COLO668 (cell line): ENCODE measurements around the gene TMEM184C.
A peak's percentile ranks its signal among the peaks of the same experiment; 100 is the strongest.

Source experiments
- DNase-seq: peaks from one replicate; lab custom pipeline; 2025; ENCODE audit not compliant: unreplicated experiment; lab: John Stamatoyannopoulos, UW

Gene TMEM184C

GRCh38 chr4:147617173-147617840 is at the start of gene TMEM184C:
TMEM184C (plus strand) TSS chr4:147617397; CDS start chr4:147617957, 560 bp downstream.
- DNase-seq = peak; percentile 97

DNA sequence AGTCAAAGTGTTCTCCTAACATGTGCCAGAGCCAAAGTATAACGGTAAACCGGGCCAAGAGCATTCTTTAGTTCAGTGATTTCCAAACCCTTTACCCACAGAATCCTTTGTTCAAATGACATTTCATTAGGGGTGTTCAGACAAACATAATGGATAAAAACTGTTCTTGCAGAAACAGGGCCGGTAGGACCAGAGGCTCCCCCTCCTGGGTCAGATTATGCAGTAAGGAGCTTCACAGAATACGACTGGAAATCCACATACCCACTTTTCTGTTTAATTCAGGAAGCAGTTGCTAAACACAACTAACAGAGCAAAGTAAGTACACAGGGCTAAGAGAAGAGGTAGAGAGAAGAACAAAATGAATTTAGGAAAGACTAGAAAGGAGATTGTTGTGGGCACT is 46.6 kb upstream of the TMEM184C start:
- DNase-seq = no peak

DNA sequence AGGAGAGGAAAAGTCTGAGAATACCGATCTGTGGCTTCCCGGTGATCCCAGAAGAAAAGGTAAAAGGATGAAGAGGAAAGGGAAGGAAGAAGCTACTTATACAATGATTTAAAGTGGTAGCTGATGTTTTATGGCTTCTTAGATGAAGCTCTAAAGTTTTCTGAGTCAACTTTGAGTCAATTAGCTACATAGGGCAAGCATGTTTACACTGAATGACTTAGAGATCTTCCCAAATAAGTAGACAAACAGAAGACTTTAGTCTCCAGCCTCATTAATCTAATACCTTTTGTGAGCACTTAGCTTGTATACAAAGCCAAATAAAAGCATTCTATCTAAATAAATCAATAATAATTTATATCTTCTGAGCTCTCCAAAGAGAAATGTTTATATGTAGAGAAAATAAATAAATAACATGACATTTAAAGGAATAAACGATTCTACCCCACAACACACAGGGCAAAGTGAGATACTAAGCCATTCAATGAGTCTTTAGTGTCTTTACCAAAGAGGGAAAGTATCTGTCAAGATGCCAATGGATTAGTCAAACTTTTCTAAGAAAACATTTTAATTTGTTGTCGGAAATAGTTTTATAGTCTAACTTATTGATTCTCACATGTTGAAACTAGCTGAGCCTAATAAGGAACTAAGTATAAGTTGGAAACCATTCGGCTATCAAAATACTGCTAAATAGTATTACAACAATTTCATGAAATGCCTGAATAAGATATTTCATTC is 46.0 kb upstream of the TMEM184C start:
- DNase-seq = no peak

DNA sequence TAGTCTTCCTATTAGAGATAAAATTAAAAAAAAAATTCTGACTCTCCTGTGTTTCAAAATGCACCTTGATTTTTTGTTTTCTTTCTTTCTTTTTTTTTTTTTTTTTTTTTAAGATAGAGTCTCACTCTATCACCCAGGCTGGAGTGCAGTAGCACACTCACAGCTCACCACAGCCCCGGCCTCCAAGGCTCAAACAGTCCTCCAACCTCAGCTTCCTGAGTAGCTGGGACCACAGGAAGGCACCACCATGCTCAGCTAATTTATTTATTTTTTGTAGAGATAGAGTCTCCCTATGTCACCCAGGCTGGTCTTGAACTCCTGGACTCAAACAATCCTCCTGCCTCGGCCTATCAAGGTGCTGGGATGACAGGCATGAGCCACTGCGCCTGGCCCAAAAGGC is 41.1 kb upstream of the TMEM184C start:
- DNase-seq = no peak

DNA sequence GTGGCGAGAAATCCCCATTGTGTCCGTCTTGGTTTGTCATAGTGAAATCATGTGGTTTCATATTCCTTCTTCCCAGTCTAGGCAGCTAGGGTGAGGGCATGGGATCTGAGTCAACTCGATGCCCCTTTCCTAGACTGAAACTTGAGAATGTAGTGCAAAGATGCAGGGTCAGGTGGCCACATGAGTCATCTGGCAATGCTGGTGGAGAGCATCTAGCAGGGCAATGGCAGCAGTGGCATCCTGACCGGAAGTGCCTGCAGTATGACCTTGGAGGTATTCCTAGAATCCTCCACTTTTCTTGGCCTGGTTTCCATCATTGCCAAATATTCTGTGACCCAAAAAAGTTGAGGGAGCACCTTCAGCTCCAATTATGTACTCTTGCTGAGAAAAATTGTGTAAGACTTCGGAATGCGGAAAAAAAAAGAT is 39.1 kb upstream of the TMEM184C start:
- peak; percentile 21 for DNase-seq

DNA sequence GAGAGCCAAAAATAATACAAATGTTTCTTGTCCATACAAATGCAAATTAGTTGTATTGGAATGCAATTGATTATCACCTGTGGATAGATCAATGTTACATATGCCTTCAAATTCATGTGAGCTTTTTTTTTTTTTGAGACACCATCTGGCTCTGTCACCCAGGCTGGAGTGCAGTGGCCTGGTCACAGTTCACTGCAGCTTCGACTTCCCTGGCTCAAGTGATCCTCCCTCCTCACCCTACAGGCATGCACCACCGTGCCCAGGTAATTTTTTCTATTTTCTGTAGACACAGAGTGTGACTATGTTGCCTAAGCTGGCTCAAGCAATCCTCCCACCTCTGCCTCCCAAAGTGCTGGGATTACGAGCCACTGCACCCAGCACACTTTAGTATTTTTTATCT is 38.6 kb upstream of the TMEM184C start:
- DNase-seq = no peak

GRCh38 chr4:147580396-147580795 is 36.8 kb upstream of the TMEM184C start:
- no peak for DNase-seq

GRCh38 chr4:147581606-147582350 is 35.4 kb upstream of the TMEM184C start:
- no peak for DNase-seq

GRCh38 chr4:147582386-147583060 is 34.7 kb upstream of the TMEM184C start:
- no peak for DNase-seq

DNA sequence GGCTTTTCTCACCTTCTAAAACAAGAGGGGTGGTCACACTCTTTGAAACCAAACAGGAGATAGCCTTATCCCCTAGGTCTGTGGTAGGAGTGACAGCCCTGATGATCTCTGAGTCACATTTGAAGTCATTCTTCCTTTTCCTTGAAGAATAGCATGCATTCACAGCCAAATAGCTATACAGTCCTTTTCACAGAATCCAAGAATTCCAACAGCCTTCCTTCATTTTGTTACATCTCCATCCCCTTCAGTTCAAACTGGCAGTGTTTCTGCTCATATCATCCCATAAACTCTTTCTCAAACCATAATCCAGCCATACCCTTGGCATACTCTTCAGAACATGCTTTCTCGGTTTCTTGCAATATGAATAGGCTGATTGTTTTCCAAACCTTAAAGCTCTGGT is 33.3 kb upstream of the TMEM184C start:
- DNase-seq = no peak

- no peak for DNase-seq
Observed at GRCh38 chr4:147586032-147586431, 31.2 kb upstream of the TMEM184C start.

DNA sequence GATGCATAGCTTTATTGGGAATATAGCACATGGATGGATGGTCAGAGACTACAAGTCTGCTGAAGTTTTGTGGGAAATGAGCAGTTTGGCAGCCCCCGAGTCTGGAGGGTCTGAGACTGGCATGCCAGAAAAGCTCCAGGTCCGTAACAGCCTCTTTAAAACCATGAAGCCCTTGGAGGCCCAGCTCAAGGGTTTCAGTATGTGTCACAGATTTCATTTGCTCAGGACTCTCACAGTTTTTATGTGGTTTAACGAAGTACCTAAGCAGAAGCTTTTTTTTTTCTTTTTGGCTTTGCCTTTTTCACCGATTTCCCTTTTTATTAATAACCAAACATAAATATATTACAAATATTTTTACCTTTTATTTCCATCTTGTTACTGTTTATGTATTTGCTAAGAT is 30.6 kb upstream of the TMEM184C start:
- no peak for DNase-seq

DNA sequence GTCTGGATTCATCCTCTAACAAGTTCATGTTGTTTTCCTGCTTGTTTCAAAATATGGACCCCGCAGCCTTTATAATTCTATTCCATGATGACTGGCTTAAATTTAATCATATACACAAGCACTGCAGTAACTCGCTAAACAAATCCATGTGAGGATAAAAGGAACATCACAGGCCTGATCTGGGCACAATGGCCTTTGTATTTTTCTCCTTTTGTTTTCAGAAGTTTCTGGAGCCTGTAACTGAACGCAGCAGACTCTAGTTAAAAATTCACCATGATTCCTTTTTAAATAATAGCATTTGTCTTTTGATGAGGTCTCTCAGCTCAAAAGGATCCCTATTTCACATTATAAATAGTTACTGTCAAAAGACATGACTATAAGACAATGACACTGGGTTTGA is 30.2 kb upstream of the TMEM184C start:
- DNase-seq = no peak

DNA sequence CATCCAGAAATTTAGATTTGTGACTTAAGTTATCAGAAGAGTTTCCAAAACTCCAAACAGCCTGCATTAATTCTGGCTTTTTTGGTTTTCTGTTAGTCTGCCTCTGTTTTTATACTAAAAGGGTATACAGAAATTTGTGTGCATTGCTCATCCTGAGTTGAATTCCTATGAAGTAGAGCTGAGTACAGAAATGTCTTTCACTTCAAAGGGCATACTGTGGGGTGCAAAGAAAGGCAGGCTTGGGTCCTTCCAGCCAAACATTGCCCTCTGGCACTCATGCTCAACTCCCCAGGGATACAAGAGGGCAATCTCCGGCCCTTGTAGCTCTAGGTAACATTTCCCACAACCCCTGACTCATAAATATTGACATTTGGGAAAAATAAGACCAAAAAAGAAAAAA is 27.6 kb upstream of the TMEM184C start:
- DNase-seq = no peak

GRCh38 chr4:147590249-147590920 is 26.8 kb upstream of the TMEM184C start:
- DNase-seq = peak; percentile 31

GRCh38 chr4:147591106-147591505 is 26.1 kb upstream of the TMEM184C start:
- DNase-seq = no peak

DNA sequence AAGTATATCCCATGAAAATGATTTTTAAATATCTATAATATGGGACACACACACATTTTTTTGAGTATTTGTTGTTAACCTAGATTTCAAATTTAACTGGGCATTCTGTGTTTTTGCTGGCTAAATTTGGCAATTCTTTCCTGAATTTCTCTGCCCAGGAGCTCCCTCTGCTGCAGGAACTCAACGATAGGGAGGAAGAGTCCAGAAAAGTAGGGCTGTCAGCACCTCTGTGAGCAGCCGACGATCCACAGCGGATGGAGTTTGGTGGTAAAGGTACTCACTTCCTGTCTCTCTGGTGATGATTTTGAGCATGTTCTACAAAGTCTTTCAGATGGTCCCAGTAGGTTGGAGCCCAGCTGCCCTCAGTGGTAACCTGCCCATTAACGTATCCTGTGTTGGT is 23.1 kb upstream of the TMEM184C start:
- no peak for DNase-seq

DNA sequence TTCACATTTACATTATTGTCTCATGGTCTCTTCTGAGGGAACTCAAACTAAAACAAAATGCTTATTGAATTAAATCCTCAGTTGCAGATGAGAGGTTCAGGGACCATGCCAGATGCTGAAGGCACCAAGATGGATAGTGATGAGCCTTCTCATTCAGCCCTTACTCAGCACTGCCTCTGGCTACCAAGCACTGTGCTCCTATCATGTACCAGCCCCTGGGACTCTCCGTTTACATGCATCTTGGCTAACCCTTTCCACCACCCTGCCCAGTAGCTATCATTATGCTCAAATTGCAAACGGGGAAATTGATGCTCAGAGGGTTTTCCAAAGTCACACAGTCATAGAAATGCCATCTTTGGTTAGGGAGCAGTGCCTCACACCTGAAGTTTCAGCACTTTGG is 22.6 kb upstream of the TMEM184C start:
- no peak for DNase-seq

DNA sequence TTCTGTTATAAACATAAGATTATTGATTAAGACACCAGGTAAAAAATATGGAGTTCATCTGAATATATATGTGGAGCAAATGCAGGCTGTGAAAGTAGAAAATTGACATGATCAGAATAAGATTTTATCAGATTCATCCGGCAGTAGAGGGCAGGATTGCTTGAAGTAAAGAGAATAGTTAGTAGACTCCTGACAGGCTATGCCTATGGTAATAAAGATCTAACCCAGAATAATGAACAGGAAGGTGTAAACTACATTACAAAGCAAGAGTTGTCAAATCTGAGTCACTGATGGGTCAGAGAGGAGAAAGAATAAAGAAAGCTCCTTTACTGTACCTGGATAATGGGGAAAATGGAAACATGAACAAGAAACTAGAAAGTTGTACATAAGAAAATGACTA is 20.8 kb upstream of the TMEM184C start:
- no peak for DNase-seq

- no peak for DNase-seq
Observed at GRCh38 chr4:147596981-147597380, 20.2 kb upstream of the TMEM184C start.

DNA sequence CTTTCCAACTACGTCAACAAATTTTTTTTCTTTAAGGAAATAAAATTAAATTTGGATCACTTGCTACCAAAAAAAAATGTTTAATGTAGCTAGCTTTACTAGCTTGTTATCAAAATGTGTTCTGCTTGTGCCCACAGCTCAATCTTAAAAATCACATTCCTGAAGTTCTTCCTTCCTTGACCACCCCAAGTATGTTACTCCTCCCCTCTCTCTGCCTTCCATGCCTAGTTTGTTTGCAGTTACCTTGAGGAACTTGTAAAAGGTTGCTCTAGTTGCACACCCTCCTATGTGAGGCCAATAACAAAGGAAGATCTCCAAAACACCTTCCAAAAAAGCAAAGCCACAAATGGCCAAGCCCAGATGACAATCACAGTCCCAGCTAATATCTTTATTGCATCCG is 19.6 kb upstream of the TMEM184C start:
- DNase-seq = no peak
